Measurements from ENCODE around the gene NUMB.
"Not testable (repeated sequence)": the region's sequence is repeated elsewhere in the genome, so short reads cannot be mapped to it uniquely, and the experiment has no call there.

Gene NUMB

GRCh38 chr14:73406248-73406647 is 52.1 kb downstream of the NUMB start:
- H3K27me3 Mint-ChIP-seq, H3K4me3 Mint-ChIP-seq, H3K27ac Mint-ChIP-seq, H3K4me1 Mint-ChIP-seq, DNase-seq, ATAC-seq, H3K9me3 Mint-ChIP-seq: not testable (repeated sequence)

GRCh38 chr14:73403181-73403752 is 55.1 kb downstream of the NUMB start:
- Mint-ChIP-seq H3K27ac (no peak overlapping the region), H3K4me1 (peaks cover 4% of the 10 kb centered on the region), H3K27me3 (no peaks in the 10 kb centered on the region), H3K9me3 (no peaks in the 10 kb centered on the region), H3K4me3 (no peak overlapping the region)
- ATAC-seq (no peak), DNase-seq (no peak)

GRCh38 chr14:73402579-73402978 is 55.8 kb downstream of the NUMB start:
- no peak for DNase-seq
- ATAC-seq = no peak
- H3K9me3 Mint-ChIP-seq = no peaks in the 10 kb centered on the region
- H3K27me3 Mint-ChIP-seq = no peaks in the 10 kb centered on the region
- H3K4me1 Mint-ChIP-seq = peaks cover 4% of the 10 kb centered on the region
- H3K27ac Mint-ChIP-seq = no peak overlapping the region
- no peak overlapping the region for H3K4me3 Mint-ChIP-seq

GRCh38 chr14:73397810-73398209 is 60.5 kb downstream of the NUMB start:
- H3K4me1 Mint-ChIP-seq = peaks cover 15% of the 10 kb centered on the region
- H3K27me3 Mint-ChIP-seq = no peaks in the 10 kb centered on the region
- no peak for ATAC-seq
- no peak overlapping the region for H3K4me3 Mint-ChIP-seq
- no peak for DNase-seq
- H3K9me3 Mint-ChIP-seq = no peaks in the 10 kb centered on the region
- H3K27ac Mint-ChIP-seq = no peak overlapping the region

- Mint-ChIP-seq H3K27me3 (no peaks in the 10 kb centered on the region), H3K9me3 (no peaks in the 10 kb centered on the region), H3K4me1 (peaks cover 21% of the 10 kb centered on the region), H3K27ac (peak overlapping the region in 1 of 2 donors; percentile 13), H3K4me3 (no peak overlapping the region)
- DNase-seq (no peak), ATAC-seq (no peak)
Observed at GRCh38 chr14:73394317-73394716, 64.0 kb downstream of the NUMB start.

GRCh38 chr14:73393375-73393774 is 65.0 kb downstream of the NUMB start:
- no peak for ATAC-seq
- DNase-seq = no peak
- no peak overlapping the region for H3K27ac Mint-ChIP-seq
- no peak overlapping the region for H3K4me3 Mint-ChIP-seq
- peaks cover 21% of the 10 kb centered on the region for H3K4me1 Mint-ChIP-seq
- no peaks in the 10 kb centered on the region for H3K9me3 Mint-ChIP-seq
- no peaks in the 10 kb centered on the region for H3K27me3 Mint-ChIP-seq

- no peaks in the 10 kb centered on the region for H3K9me3 Mint-ChIP-seq
- no peak overlapping the region for H3K27ac Mint-ChIP-seq
- peak; percentile 78 for ATAC-seq
- peaks cover 21% of the 10 kb centered on the region for H3K4me1 Mint-ChIP-seq
- no peak overlapping the region for H3K4me3 Mint-ChIP-seq
- H3K27me3 Mint-ChIP-seq = no peaks in the 10 kb centered on the region
- no peak for DNase-seq
Observed at GRCh38 chr14:73392329-73393257, 65.8 kb downstream of the NUMB start.

GRCh38 chr14:73387860-73388259 is 70.5 kb downstream of the NUMB start:
- H3K27ac Mint-ChIP-seq, DNase-seq, H3K9me3 Mint-ChIP-seq, H3K27me3 Mint-ChIP-seq, H3K4me3 Mint-ChIP-seq, ATAC-seq: not testable (repeated sequence)
- peaks cover 10% of the 10 kb centered on the region for H3K4me1 Mint-ChIP-seq

GRCh38 chr14:73386342-73386741 is 72.0 kb downstream of the NUMB start:
- no peak for DNase-seq
- Mint-ChIP-seq H3K4me1 (no peaks in the 10 kb centered on the region), H3K27me3 (no peaks in the 10 kb centered on the region), H3K27ac (no peak overlapping the region), H3K4me3 (no peak overlapping the region), H3K9me3 (peaks cover 5 to 8% of the 10 kb centered on the region in 2 donors)
- ATAC-seq = no peak

GRCh38 chr14:73385021-73385420 is 73.3 kb downstream of the NUMB start:
- H3K27ac Mint-ChIP-seq, H3K9me3 Mint-ChIP-seq, H3K4me3 Mint-ChIP-seq, H3K4me1 Mint-ChIP-seq, H3K27me3 Mint-ChIP-seq, DNase-seq, ATAC-seq: not testable (repeated sequence)

GRCh38 chr14:73383356-73383755 is 75.0 kb downstream of the NUMB start:
- no peak overlapping the region for H3K4me3 Mint-ChIP-seq
- H3K9me3 Mint-ChIP-seq = peaks cover 5 to 8% of the 10 kb centered on the region in 2 donors
- ATAC-seq = no peak
- H3K27ac Mint-ChIP-seq = no peak overlapping the region
- no peak for DNase-seq
- no peaks in the 10 kb centered on the region for H3K27me3 Mint-ChIP-seq
- H3K4me1 Mint-ChIP-seq = no peaks in the 10 kb centered on the region

GRCh38 chr14:73381380-73382013 is 76.8 kb downstream of the NUMB start:
- Mint-ChIP-seq H3K27me3 (no peaks in the 10 kb centered on the region), H3K9me3 (peaks cover 5 to 8% of the 10 kb centered on the region in 2 donors), H3K4me1 (no peaks in the 10 kb centered on the region), H3K4me3 (no peak overlapping the region), H3K27ac (no peak overlapping the region)
- no peak for ATAC-seq
- DNase-seq = no peak

- Mint-ChIP-seq H3K4me1 (peaks cover 11% of the 10 kb centered on the region), H3K27me3 (no peaks in the 10 kb centered on the region), H3K4me3 (no peak overlapping the region), H3K27ac (no peak overlapping the region), H3K9me3 (no peaks in the 10 kb centered on the region)
- no peak for ATAC-seq
- DNase-seq = no peak
Observed at GRCh38 chr14:73376585-73376984, 81.8 kb downstream of the NUMB start.

- Mint-ChIP-seq H3K27me3 (no peaks in the 10 kb centered on the region), H3K27ac (no peak overlapping the region), H3K4me3 (no peak overlapping the region), H3K4me1 (peaks cover 11% of the 10 kb centered on the region), H3K9me3 (no peaks in the 10 kb centered on the region)
- no peak for DNase-seq
- ATAC-seq = no peak
Observed at GRCh38 chr14:73375861-73376260, 82.5 kb downstream of the NUMB start.

- ATAC-seq (no peak), DNase-seq (no peak)
- Mint-ChIP-seq H3K27ac (no peak overlapping the region), H3K4me1 (peaks cover 11% of the 10 kb centered on the region), H3K9me3 (no peaks in the 10 kb centered on the region), H3K4me3 (no peak overlapping the region), H3K27me3 (no peaks in the 10 kb centered on the region)
Observed at GRCh38 chr14:73374218-73374617, 84.1 kb downstream of the NUMB start.

- Mint-ChIP-seq H3K27ac (no peak overlapping the region), H3K4me3 (no peak overlapping the region), H3K9me3 (no peaks in the 10 kb centered on the region), H3K4me1 (peaks cover 11% of the 10 kb centered on the region), H3K27me3 (no peaks in the 10 kb centered on the region)
- DNase-seq (no peak), ATAC-seq (peak; percentile 65)
Observed at GRCh38 chr14:73372529-73372928, 85.8 kb downstream of the NUMB start.

Measured in stimulated activated naive CD8-positive, alpha-beta T cell treated with anti-CD3 and anti-CD28 coated beads, Interleukin-15, amount 100 ng/mL, for 72 hours (primary cell).